H9 (cell line): ENCODE data around the gene RAP1GAP2. TPM values are rescaled to one million over a fixed set of nuclear protein-coding genes. Genes with fewer than 3 reads are reported as not detected.

ENCODE experiments used
- DNase-seq: peaks from one replicate; pipeline ENCODE4 v3.0.0-alpha.2; 2017
- H2AFZ ChIP-seq: one replicate; pipeline ENCODE4 v1.6.1; 2013; ENCODE audit warnings: mild to moderate bottlenecking, low read length, control low read depth, moderate library complexity
- H2AK5ac ChIP-seq: 2 replicates; pipeline ENCODE4 v1.6.1; 2013; ENCODE audit warnings: low read length, control low read depth, mixed read lengths; ENCODE audit not compliant: insufficient read length
- H2BK120ac ChIP-seq: one replicate; pipeline ENCODE4 v1.6.1; 2013; ENCODE audit warnings: low read depth, mild to moderate bottlenecking, low read length, control low read depth, inconsistent platforms; ENCODE audit not compliant: poor library complexity, severe bottlenecking
- H2BK12ac ChIP-seq: 2 replicates; pipeline ENCODE4 v1.6.1; 2013; ENCODE audit warnings: low read length, control low read depth, mixed read lengths, low read depth; ENCODE audit not compliant: insufficient read length
- H2BK15ac ChIP-seq: 2 replicates; pipeline ENCODE4 v1.6.1; 2013; ENCODE audit warnings: low read depth, low read length, control low read depth
- H2BK20ac ChIP-seq: one replicate; pipeline ENCODE4 v1.6.1; 2013; ENCODE audit warnings: low read depth, mild to moderate bottlenecking, low read length, control low read depth, inconsistent platforms; ENCODE audit not compliant: poor library complexity, severe bottlenecking
- H2BK5ac ChIP-seq: 2 replicates; pipeline ENCODE4 v1.6.1; 2013; ENCODE audit warnings: low read length, control low read depth, mixed read lengths; ENCODE audit not compliant: insufficient read length
- H3K14ac ChIP-seq: 2 replicates; pipeline ENCODE4 v1.6.1; 2013; ENCODE audit warnings: low read length, control low read depth; ENCODE audit not compliant: insufficient read depth
- H3K18ac ChIP-seq: 2 replicates; pipeline ENCODE4 v1.6.1; 2013; ENCODE audit warnings: low read depth, mild to moderate bottlenecking, mixed read lengths, low read length, control low read depth; ENCODE audit not compliant: insufficient read length
- H3K23ac ChIP-seq: 2 replicates; pipeline ENCODE4 v1.6.1; 2013; ENCODE audit warnings: low read length, control low read depth, mixed read lengths, low read depth; ENCODE audit not compliant: insufficient read length
- H3K23me2 ChIP-seq: 2 replicates; pipeline ENCODE4 v1.6.1; 2013; ENCODE audit warnings: low read depth, mild to moderate bottlenecking, mixed read lengths, low read length, control low read depth; ENCODE audit not compliant: insufficient read length, poor library complexity, severe bottlenecking
- H3K27ac ChIP-seq: 2 replicates; pipeline ENCODE4 v1.5.1; 2013; ENCODE audit warnings: low read length, control low read depth, mixed read lengths, low read depth; ENCODE audit not compliant: insufficient read length
- H3K27me3 ChIP-seq: 2 replicates; pipeline ENCODE4 v1.6.1; 2013; ENCODE audit warnings: low read length, control low read depth, inconsistent platforms; ENCODE audit not compliant: insufficient read depth
- H3K4ac ChIP-seq: 2 replicates; pipeline ENCODE4 v1.6.1; 2013; ENCODE audit warnings: low read depth, mild to moderate bottlenecking, control low read depth, inconsistent platforms, low read length, moderate library complexity
- H3K4me1 ChIP-seq: 2 replicates; pipeline ENCODE4 v1.6.1; 2013; ENCODE audit warnings: low read length, control low read depth, inconsistent platforms; ENCODE audit not compliant: insufficient read depth
- H3K4me2 ChIP-seq: 2 replicates; pipeline ENCODE4 v1.6.1; 2013; ENCODE audit warnings: low read length, control low read depth, mixed read lengths; ENCODE audit not compliant: insufficient read length, insufficient read depth
- H3K56ac ChIP-seq: 2 replicates; pipeline ENCODE4 v1.6.1; 2013; ENCODE audit warnings: low read depth, mild to moderate bottlenecking, mixed read lengths, low read length, control low read depth; ENCODE audit not compliant: insufficient read length
- H3K79me1 ChIP-seq: 2 replicates; pipeline ENCODE4 v1.6.1; 2013; ENCODE audit warnings: low read depth, mild to moderate bottlenecking, moderate library complexity, low read length, control low read depth, inconsistent platforms; ENCODE audit not compliant: insufficient read depth, poor library complexity, severe bottlenecking
- H3K79me2 ChIP-seq: 2 replicates; pipeline ENCODE4 v1.6.1; 2013; ENCODE audit warnings: low read length, control low read depth, inconsistent platforms; ENCODE audit not compliant: insufficient read depth
- H3K9ac ChIP-seq: 2 replicates; pipeline ENCODE4 v1.6.1; 2013; ENCODE audit warnings: low read length, control low read depth, mixed read lengths; ENCODE audit not compliant: insufficient read length; ENCODE audit errors: extremely low read depth
- H3K9me3 ChIP-seq: one replicate; pipeline ENCODE4 v1.6.1; 2013; ENCODE audit warnings: low read depth, low read length, inconsistent platforms; ENCODE audit not compliant: control insufficient read depth
- H3T11ph ChIP-seq: one replicate; pipeline ENCODE4 v1.6.1; 2013; ENCODE audit warnings: mild to moderate bottlenecking, low read length, control low read depth, inconsistent platforms
- H4K20me1 ChIP-seq: one replicate; pipeline ENCODE4 v1.6.1; 2013; ENCODE audit not compliant: control insufficient read depth, insufficient read length, insufficient read depth
- H4K5ac ChIP-seq: 2 replicates; pipeline ENCODE4 v1.6.1; 2013; ENCODE audit warnings: low read depth, mild to moderate bottlenecking, mixed read lengths, low read length, control low read depth; ENCODE audit not compliant: insufficient read length
- H4K8ac ChIP-seq: replicated peaks from 2 replicates; pipeline ENCODE4 v1.6.1; 2013; ENCODE audit warnings: low read length, control low read depth, mixed read lengths, low read depth; ENCODE audit not compliant: insufficient read length
- H4K91ac ChIP-seq: 2 replicates; pipeline ENCODE4 v1.6.1; 2013; ENCODE audit warnings: low read depth, mild to moderate bottlenecking, moderate library complexity, mixed read lengths, low read length, control low read depth; ENCODE audit not compliant: insufficient read length
- H3K27ac Mint-ChIP-seq, 3 experiments: 2 replicates in 2 of 3; 3 replicates in 1 of 3; pipeline ENCODE4 v1.8.0; 2020 to 2021; ENCODE audit warnings: mixed read lengths in 3 of 3, mild to moderate bottlenecking in 1 of 3, moderate library complexity in 1 of 3
- H3K27me3 Mint-ChIP-seq: 2 replicates; pipeline ENCODE4 v1.8.0; 2021; ENCODE audit warnings: low read depth, mild to moderate bottlenecking, moderate library complexity, mixed read lengths
- H3K36me3 Mint-ChIP-seq, 3 experiments: 2 replicates in 2 of 3; 3 replicates in 1 of 3; pipeline ENCODE4 v1.8.0; 2020 to 2021; ENCODE audit warnings: low read depth in 3 of 3, mixed read lengths in 3 of 3; ENCODE audit not compliant: insufficient read depth in 1 of 3
- H3K4me1 Mint-ChIP-seq, 2 experiments: 2 replicates each; pipeline ENCODE4 v1.8.0; 2020; ENCODE audit warnings: mixed read lengths in 2 of 2
- H3K4me3 Mint-ChIP-seq, 2 experiments: 2 replicates in 1 of 2; 3 replicates in 1 of 2; pipeline ENCODE4 v1.8.0; 2020 to 2021; ENCODE audit warnings: mild to moderate bottlenecking in 2 of 2, mixed read lengths in 2 of 2, moderate library complexity in 1 of 2
- H3K9me3 Mint-ChIP-seq, 2 experiments: 2 replicates in 1 of 2; 3 replicates in 1 of 2; pipeline ENCODE4 v1.8.0; 2020; ENCODE audit warnings: mild to moderate bottlenecking in 2 of 2, mixed read lengths in 2 of 2, moderate library complexity in 1 of 2
- WGBS: extraction: QIAGEN DNeasy Blood & Tissue Kit; methylation state at CpG from one replicate; pipeline ENCODE4 v1.1.7; 2013; ENCODE audit warnings: missing lambda C conversion rate, low lambda C conversion rate, mixed read lengths; ENCODE audit not compliant: insufficient read length; ENCODE audit errors: extremely low coverage; 5-methylcytosine and 5-hydroxymethylcytosine counted together
- total RNA-seq: library from RNA; stranded (reverse); gene quantifications from 2 replicates; pipeline ENCODE4 v1.2.1, GENCODE V29; 2021
- TF ChIP-seq, protein P1 (sequence below): fragments of 200-600 bp; sonication (generic); conservative IDR thresholded peaks from 3 replicates; pipeline ENCODE4 v1.8.0; 2021; ENCODE audit warnings: antibody characterized with exemption, mild to moderate bottlenecking

RAP1GAP2 gene
- total RNA-seq, 1 experiment from 2014 or later = 33.8 TPM

- Histone ChIP-seq H4K20me1 (no peaks in the 10 kb centered on the region), H2BK120ac (no peak overlapping the region), H3K4ac (no peak overlapping the region), H2AK5ac (no peak overlapping the region), H2BK12ac (no peak overlapping the region), H3K9ac (no peak overlapping the region), H2BK5ac (no peak overlapping the region), H2BK15ac (no peak overlapping the region), H4K5ac (no peak overlapping the region), H3K27me3 (no peaks in the 10 kb centered on the region), H3K27ac (no peak overlapping the region), H3K23ac (no peak overlapping the region), H2AFZ (no peak overlapping the region), H3T11ph (no peak overlapping the region), H2BK20ac (no peak overlapping the region), H3K18ac (no peak overlapping the region), H3K79me2 (no peaks in the 10 kb centered on the region), H3K4me2 (no peak overlapping the region), H3K23me2 (no peaks in the 10 kb centered on the region), H3K79me1 (no peaks in the 10 kb centered on the region), H4K8ac (no peak overlapping the region), H3K4me1 (no peaks in the 10 kb centered on the region), H4K91ac (no peak overlapping the region), H3K14ac (no peak overlapping the region), H3K56ac (no peak overlapping the region), H3K9me3 (no peaks in the 10 kb centered on the region)
- Mint-ChIP-seq H3K4me3 (no peak overlapping the region), H3K36me3 (peaks cover 7 to 53% (median 15%) of the 10 kb centered on the region in 3 experiments; a peak in 5 of 7 replicates), H3K27me3 (no peaks in the 10 kb centered on the region), H3K4me1 (peaks cover 0 to 2% of the 10 kb centered on the region in 2 experiments; a peak in 1 of 4 replicates), H3K9me3 (no peaks in the 10 kb centered on the region), H3K27ac (no peak overlapping the region; a peak in 1 of 7 replicates)
- TF ChIP-seq, protein P1, sequence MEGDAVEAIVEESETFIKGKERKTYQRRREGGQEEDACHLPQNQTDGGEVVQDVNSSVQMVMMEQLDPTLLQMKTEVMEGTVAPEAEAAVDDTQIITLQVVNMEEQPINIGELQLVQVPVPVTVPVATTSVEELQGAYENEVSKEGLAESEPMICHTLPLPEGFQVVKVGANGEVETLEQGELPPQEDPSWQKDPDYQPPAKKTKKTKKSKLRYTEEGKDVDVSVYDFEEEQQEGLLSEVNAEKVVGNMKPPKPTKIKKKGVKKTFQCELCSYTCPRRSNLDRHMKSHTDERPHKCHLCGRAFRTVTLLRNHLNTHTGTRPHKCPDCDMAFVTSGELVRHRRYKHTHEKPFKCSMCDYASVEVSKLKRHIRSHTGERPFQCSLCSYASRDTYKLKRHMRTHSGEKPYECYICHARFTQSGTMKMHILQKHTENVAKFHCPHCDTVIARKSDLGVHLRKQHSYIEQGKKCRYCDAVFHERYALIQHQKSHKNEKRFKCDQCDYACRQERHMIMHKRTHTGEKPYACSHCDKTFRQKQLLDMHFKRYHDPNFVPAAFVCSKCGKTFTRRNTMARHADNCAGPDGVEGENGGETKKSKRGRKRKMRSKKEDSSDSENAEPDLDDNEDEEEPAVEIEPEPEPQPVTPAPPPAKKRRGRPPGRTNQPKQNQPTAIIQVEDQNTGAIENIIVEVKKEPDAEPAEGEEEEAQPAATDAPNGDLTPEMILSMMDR = no peak
- no CpG with 5 or more reads among the region's 25 CpGs for WGBS
- DNase-seq = no peak
Observed at GRCh38 chr17:3008336-3009288, 212.4 kb downstream of the RAP1GAP2 start.
